Brain microvascular endothelial cell (primary cell): ENCODE data around the gene LRRC46.

Experiments used
- DNase-seq: peaks from one replicate; pipeline ENCODE4 v3.0.0-alpha.2; 2020
- H3K27ac ChIP-seq: fragments of 250-450 bp; sonication (Bioruptor Pico); 2 replicates; pipeline ENCODE4 v1.5.1; 2020; ENCODE audit warnings: mild to moderate bottlenecking, moderate library complexity
- H3K27me3 ChIP-seq: fragments of 250-450 bp; sonication (Bioruptor Pico); replicated peaks from 2 replicates; pipeline ENCODE4 v1.5.1; 2020; ENCODE audit warnings: mild to moderate bottlenecking
- H3K36me3 ChIP-seq: fragments of 250-450 bp; sonication (Bioruptor Pico); replicated peaks from 2 replicates; pipeline ENCODE4 v1.5.1; 2020; ENCODE audit warnings: mild to moderate bottlenecking
- H3K4me3 ChIP-seq: 2 replicates; pipeline ENCODE4 v1.5.1; 2011; ENCODE audit warnings: low read depth, mild to moderate bottlenecking, control low read depth, low read length, moderate library complexity
- CTCF ChIP-seq: IDR thresholded peaks from 2 replicates; pipeline ENCODE4 v1.5.1; 2011; ENCODE audit warnings: low read depth, mild to moderate bottlenecking, moderate library complexity, low read length, control low read depth, inconsistent platforms; ENCODE audit errors: missing control alignments
- in situ Hi-C: cut with HindIII; loops from 2 replicates; pipeline ENCODE4 v1.10.0; 2017; ENCODE audit warnings: low sequenced_read_pairs, low pct_ligation_motif_present

The LRRC46 gene

DNA sequence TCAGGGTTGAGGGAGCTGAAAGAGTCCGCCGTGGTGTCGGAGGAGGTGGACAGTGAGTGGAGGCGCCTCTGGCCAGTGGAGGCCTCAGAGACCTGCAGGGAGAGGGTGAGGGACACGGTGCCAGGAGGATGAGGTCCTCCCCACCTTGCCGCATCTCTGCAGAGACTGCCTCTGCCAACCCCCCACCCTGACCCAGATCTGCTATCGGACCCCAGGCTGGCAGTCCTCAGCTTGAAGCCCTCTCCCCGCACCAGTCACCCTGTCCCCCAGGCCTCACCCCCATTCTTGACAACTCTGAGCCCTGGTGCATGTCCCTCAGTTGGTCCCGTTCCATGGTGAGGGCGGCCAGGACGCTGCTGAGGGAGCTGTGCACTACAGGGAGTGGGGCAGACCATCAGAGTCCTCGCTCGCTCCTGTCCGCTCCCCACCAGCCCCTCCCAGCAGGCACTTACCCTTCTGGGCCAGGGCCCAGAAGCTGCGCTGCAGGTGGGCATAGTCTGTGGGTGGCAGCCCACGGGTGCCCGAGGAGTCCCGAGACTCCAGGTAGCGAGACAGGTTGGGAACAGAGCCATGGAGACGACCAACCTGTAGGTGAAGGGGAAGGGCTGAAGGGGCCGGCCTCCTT lies 15.2 kb upstream of the LRRC46 start:
- Histone ChIP-seq H3K27ac (no peak overlapping the region), H3K4me3 (no peak overlapping the region), H3K36me3 (peaks cover 16% of the 10 kb centered on the region), H3K27me3 (no peaks in the 10 kb centered on the region)
- DNase-seq = no peak
- in situ Hi-C loops = no loop called here
- no peak for TF ChIP-seq CTCF

DNA sequence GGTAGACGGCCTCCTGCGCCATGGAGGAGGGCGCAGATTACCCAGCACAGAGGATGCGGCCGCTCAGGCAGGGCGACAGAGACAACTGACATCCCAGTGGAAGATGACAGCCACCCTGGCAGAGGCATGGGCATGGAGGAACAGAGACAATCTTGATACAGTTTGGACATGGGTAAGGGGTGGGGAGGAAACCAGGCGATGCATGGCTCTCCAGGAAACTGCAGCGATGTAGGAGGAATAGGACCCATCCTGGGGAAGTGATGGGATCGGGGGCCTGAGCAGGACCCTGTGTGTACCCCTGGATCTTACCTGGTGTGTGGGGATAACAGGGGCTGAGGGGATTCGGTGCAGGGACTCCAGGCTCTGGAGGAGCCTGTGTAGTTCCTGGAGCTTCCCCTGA lies 14.5 kb upstream of the LRRC46 start:
- in situ Hi-C loops = no loop called here
- no peak for DNase-seq
- H3K27me3 ChIP-seq = no peaks in the 10 kb centered on the region
- H3K36me3 ChIP-seq = peaks cover 16% of the 10 kb centered on the region
- H3K27ac ChIP-seq = no peak overlapping the region
- no peak for TF ChIP-seq CTCF
- no peak overlapping the region for H3K4me3 ChIP-seq

GRCh38 chr17:47818002-47818695 lies 13.3 kb upstream of the LRRC46 start:
- DNase-seq = no peak
- no peak for TF ChIP-seq CTCF
- H3K27ac ChIP-seq = no peak overlapping the region
- no peaks in the 10 kb centered on the region for H3K27me3 ChIP-seq
- H3K36me3 ChIP-seq = peaks cover 19% of the 10 kb centered on the region
- H3K4me3 ChIP-seq = no peak overlapping the region
- in situ Hi-C loops = no loop called here

DNA sequence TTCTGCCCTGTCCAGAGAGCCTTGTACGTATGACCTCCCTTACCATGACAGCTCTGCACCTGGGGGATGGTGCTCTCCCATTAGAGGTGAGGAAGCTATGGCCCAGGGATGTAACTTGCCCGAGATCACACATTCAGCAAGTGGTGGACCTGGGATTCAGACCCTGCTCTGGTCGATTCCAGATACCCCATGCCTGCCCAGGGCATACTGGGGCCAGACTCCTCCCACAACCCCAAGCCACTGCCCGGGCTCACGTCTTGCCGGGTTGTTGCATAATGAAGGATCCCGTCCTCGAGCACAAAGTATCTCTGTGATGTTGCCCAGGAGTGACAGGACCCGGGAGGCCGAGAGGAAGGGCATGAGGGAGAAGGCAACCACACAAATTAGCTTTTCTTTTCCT lies 12.0 kb upstream of the LRRC46 start:
- TF ChIP-seq CTCF = no peak
- H3K36me3 ChIP-seq = peaks cover 31% of the 10 kb centered on the region
- H3K4me3 ChIP-seq = no peak overlapping the region
- DNase-seq = no peak
- in situ Hi-C loops = no loop called here
- no peaks in the 10 kb centered on the region for H3K27me3 ChIP-seq
- H3K27ac ChIP-seq = no peak overlapping the region

DNA sequence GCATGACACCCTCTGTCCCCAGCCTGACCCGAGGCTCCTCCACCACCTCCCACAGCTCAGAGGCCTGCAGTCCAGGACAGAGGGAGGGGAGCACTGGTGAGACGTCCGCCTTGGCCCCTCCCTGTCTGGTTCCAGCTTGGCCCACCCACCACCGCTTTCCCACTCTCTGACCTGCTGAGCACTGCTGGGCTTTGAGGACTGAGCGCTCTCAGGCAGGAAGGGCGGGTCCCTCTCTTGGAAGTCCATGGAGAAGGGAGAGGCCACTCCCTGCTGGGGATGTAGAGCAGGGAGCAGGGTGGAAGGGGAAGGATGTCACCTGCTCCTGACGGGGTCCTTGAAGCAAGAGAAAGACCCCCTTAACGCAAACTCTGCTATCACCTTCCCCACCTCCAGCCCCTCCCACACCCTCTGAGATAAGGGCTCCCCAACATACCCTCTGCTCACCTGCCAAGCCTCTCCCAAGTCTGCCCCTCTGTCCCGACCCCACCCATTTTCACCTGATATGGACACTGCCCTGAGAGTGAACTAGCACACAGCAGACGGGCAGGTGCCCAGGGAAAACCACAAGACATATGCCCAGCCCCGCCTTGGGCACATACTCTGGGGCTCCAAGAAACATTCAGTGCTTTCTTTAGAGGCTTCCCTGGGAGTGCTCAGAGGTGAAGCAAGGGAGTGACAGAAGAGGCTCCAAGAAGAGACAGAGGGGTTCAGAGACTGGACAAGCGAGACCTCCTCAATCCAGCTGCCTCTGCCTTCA lies 11.3 kb upstream of the LRRC46 start:
- H3K36me3 ChIP-seq = peaks cover 32% of the 10 kb centered on the region
- no peak overlapping the region for H3K27ac ChIP-seq
- no peak for TF ChIP-seq CTCF
- H3K4me3 ChIP-seq = no peak overlapping the region
- DNase-seq = no peak
- in situ Hi-C loops = no loop called here
- H3K27me3 ChIP-seq = no peaks in the 10 kb centered on the region
